ENCODE data around the gene MYMX. TPM values are rescaled to one million over a fixed set of nuclear protein-coding genes. Genes with fewer than 3 reads are reported as not detected.
A peak's percentile ranks its signal among the peaks of the same experiment; 100 is the strongest.

MYMX gene
- total and polyA plus RNA-seq, 7 experiments from 2014 or later = not detected

DNA sequence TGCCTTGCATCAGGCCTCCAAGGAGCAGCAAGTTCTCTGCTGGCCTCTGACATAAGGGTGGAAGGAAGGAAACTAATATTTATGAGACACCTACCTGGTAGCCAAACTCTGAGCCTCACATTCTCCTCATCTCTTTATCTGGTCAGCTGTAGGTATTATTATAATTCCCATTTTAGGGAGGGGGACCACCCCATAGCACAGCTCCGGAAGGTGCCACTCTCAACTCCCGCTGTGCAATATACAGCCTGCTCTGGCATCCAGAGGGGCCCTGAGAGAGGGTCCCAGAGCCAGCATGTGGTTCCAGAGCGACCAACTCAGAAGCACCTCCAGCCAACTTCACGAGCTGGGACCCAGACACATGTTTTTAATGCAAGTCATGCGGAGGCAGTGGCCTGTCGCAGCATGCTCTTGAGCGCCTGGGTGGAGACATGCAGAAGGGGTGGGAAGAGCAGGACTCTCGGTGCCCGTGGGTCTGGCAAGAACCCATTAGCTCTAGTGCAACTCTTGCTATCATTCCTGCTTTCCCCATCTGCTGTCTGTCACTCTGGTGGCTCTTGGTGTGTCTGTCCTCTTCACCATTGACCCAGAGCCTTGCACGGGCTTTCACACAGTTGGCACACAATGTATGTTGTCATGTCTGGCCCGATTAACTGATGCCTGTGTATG is 15.0 kb upstream of the MYMX start:
- Histone ChIP-seq H3K4me3 (ENCODE audit: low read length) (no peak overlapping the region), H3K27me3 (ENCODE audit: control insufficient read depth in 2 of 2, insufficient read depth in 2 of 2, low read length in 2 of 2) (no peaks in the 10 kb centered on the region), H3K4me1 (ENCODE audit: control insufficient read depth in 2 of 2, insufficient read depth in 2 of 2, low read length in 2 of 2) (no peaks in the 10 kb centered on the region), H3K9me3 (ENCODE audit: control insufficient read depth in 2 of 3, low read length in 3 of 3) (no peaks in the 10 kb centered on the region), H3K36me3 (ENCODE audit: control insufficient read depth in 2 of 3, insufficient read depth in 3 of 3, low read length in 3 of 3) (no peaks in the 10 kb centered on the region), H3K27ac (ENCODE audit: low read depth, low read length) (no peak overlapping the region)
- no peaks in the 10 kb centered on the region for H3K9me3 Mint-ChIP-seq
- ATAC-seq (no peak), DNase-seq (no peak)
- intact Hi-C loops (cut with micrococcal nuclease) = no loop called here
- H3K36me3 Mint-ChIP-seq = no peaks in the 10 kb centered on the region
- peaks cover 0 to 2% (median 0%) of the 10 kb centered on the region in 7 donors for H3K4me1 Mint-ChIP-seq
- ChIA-PET POLR2A (no interaction called here), CTCF (no interaction called here)
- H3K4me3 Mint-ChIP-seq = no peak overlapping the region
- H3K27me3 Mint-ChIP-seq = peaks cover 0 to 17% (median 5%) of the 10 kb centered on the region in 5 donors
- H3K27ac Mint-ChIP-seq = no peak overlapping the region

DNA sequence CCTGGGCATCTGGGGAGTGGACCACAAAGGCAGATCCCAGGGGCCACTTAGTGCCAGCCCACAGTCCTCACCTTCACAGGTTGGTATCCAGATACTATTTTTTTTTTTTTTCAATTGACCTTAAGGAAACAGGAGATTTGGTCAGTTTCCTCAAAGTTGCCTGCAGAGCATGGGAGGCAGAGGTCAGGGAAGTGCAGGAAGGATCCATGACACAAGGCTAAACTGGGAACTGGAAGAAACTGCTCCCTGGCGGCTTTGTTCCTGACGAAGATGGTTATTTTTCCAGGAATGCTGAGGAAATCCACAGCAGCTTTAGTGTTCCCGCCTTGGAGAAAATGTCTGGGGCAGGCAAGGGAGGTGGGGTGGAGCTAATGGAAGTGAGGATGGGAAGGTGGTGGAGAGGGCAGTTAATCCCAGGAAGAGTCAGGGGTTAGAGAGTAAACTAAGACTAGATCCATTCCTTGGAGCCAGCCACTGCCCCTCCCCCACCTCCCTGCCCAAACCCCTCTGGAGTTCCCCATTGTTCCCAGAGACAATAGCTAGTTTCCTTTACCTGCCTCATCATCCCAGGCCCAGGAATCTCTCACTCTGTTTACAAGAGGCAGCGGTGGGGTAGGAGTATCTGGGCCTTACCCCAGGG is 14.3 kb upstream of the MYMX start:
- no peaks in the 10 kb centered on the region for H3K4me1 ChIP-seq (ENCODE audit: control insufficient read depth in 2 of 2, insufficient read depth in 2 of 2, low read length in 2 of 2)
- no peaks in the 10 kb centered on the region for H3K27me3 ChIP-seq (ENCODE audit: control insufficient read depth in 2 of 2, insufficient read depth in 2 of 2, low read length in 2 of 2)
- H3K36me3 ChIP-seq (ENCODE audit: control insufficient read depth in 2 of 3, insufficient read depth in 3 of 3, low read length in 3 of 3) = no peaks in the 10 kb centered on the region
- ATAC-seq (no peak), DNase-seq (no peak)
- ChIA-PET POLR2A (no interaction called here), CTCF (no interaction called here)
- H3K9me3 Mint-ChIP-seq = no peaks in the 10 kb centered on the region
- H3K4me1 Mint-ChIP-seq = peaks cover 0 to 2% (median 0%) of the 10 kb centered on the region in 7 donors
- no peak overlapping the region for H3K27ac ChIP-seq (ENCODE audit: low read depth, low read length)
- peaks cover 0 to 17% (median 5%) of the 10 kb centered on the region in 5 donors for H3K27me3 Mint-ChIP-seq
- H3K27ac Mint-ChIP-seq = peak overlapping the region in 1 of 9 donors; percentile 62
- intact Hi-C loops (cut with micrococcal nuclease) = no loop called here
- no peaks in the 10 kb centered on the region for H3K36me3 Mint-ChIP-seq
- no peaks in the 10 kb centered on the region for H3K9me3 ChIP-seq (ENCODE audit: control insufficient read depth in 2 of 3, low read length in 3 of 3)
- H3K4me3 Mint-ChIP-seq = no peak overlapping the region
- H3K4me3 ChIP-seq (ENCODE audit: low read length) = no peak overlapping the region

DNA sequence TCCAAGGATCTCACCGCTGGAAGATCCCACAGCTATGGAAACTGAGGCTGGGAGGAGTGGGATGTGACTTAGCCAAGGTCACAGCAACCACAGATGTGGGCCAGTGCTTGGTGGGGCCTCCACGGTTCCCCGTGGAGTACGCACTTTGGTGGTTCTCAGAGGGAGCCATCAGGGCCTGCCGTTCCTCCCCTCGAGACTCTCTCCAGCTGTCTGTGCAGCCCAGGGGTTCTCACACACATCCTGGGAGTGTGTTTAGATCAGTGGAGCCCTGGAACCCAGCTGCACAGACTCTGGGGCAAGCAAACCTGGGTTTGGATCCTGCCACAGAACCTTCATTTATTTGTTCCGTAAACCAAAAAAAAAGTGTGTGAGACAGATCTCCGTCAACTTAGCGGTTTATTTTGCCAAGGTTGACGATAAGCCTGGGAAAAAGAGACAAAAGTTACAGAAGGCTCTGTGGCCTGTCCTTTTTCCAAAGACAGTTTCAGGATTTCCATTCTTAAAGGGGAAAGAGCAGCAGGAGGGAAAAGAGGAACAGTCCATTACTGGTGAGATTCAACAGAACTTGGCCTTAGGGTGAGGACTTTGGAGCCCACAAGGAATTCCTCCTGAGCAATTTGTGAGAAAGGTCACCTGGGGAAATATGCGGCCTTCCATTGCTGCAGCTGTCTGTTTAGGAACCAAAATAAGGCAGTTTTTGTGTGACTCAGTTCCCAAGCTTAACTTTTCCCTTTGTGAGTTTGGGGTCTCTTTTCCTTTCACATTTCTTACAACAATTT is 13.6 kb upstream of the MYMX start:
- POLR2A ChIA-PET = no interaction called here
- H3K9me3 Mint-ChIP-seq = no peaks in the 10 kb centered on the region

DNA sequence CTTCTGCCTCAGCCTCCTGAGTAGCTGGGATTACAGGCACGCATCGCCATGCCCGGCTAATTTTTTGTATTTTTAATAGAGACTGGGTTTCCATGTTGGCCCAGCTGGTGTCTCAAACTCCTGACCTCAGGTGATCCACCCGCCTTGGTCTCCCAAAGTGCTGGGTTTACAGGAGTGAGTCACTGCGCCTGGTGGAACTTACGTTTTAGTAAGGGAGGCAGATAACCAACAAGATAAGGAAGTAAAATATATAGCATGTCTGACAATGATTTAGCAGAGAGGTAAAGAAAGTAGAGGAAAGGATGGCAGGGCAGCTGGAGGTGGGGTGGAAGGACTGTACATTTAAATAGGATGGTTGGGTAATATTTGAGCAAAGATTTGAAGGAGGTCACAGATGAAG is 12.8 kb upstream of the MYMX start:
- POLR2A ChIA-PET = no interaction called here
- intact Hi-C loops (cut with micrococcal nuclease) = no loop called here
- no peaks in the 10 kb centered on the region for H3K36me3 Mint-ChIP-seq

More for the DNA sequence above, 13.6 kb upstream of the MYMX start:
- Histone ChIP-seq H3K36me3 (ENCODE audit: control insufficient read depth in 2 of 3, insufficient read depth in 3 of 3, low read length in 3 of 3) (no peaks in the 10 kb centered on the region), H3K4me1 (ENCODE audit: control insufficient read depth in 2 of 2, insufficient read depth in 2 of 2, low read length in 2 of 2) (no peaks in the 10 kb centered on the region), H3K4me3 (ENCODE audit: low read length) (no peak overlapping the region), H3K27ac (ENCODE audit: low read depth, low read length) (no peak overlapping the region), H3K9me3 (ENCODE audit: control insufficient read depth in 2 of 3, low read length in 3 of 3) (no peaks in the 10 kb centered on the region), H3K27me3 (ENCODE audit: control insufficient read depth in 2 of 2, insufficient read depth in 2 of 2, low read length in 2 of 2) (no peaks in the 10 kb centered on the region)
- ATAC-seq = no peak
- Mint-ChIP-seq H3K4me3 (no peak overlapping the region), H3K4me1 (peaks cover 0 to 2% (median 0%) of the 10 kb centered on the region in 7 donors), H3K27me3 (peaks cover 0 to 21% (median 7%) of the 10 kb centered on the region in 5 donors), H3K36me3 (no peaks in the 10 kb centered on the region), H3K27ac (no peak overlapping the region)
- DNase-seq = no peak
- CTCF ChIA-PET = no interaction called here
- intact Hi-C loops (cut with micrococcal nuclease) = no loop called here

DNA sequence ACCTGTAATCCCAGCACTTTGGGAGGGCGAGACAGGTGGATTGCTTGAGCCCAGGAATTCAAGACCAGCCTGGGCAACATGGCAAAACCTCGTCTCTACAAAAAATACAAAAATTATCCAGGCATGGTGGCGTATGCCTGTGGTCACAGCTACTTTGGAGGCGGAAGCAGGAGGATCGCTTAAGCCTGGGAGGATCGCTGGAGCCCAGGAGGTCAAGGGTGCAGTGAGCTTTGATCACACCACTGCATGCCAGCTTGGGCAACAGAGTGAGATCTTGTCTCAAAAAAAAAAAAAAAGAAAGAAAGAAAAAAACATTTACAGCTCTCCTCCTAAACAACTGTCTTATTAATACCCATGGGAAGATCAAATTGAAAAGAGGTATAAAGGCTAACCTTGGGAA is 8.8 kb upstream of the MYMX start:
- ChIA-PET POLR2A (no interaction called here), CTCF (no interaction called here)
- Histone ChIP-seq H3K36me3 (ENCODE audit: control insufficient read depth in 2 of 3, insufficient read depth in 3 of 3, low read length in 3 of 3) (no peaks in the 10 kb centered on the region), H3K27me3 (ENCODE audit: control insufficient read depth in 2 of 2, insufficient read depth in 2 of 2, low read length in 2 of 2) (no peaks in the 10 kb centered on the region), H3K4me1 (ENCODE audit: control insufficient read depth in 2 of 2, insufficient read depth in 2 of 2, low read length in 2 of 2) (no peaks in the 10 kb centered on the region), H3K4me3 (ENCODE audit: low read length) (no peak overlapping the region), H3K9me3 (ENCODE audit: control insufficient read depth in 2 of 3, low read length in 3 of 3) (no peaks in the 10 kb centered on the region), H3K27ac (ENCODE audit: low read depth, low read length) (no peak overlapping the region)
- Mint-ChIP-seq H3K4me3 (no peak overlapping the region), H3K9me3 (no peaks in the 10 kb centered on the region), H3K27ac (no peak overlapping the region), H3K36me3 (no peaks in the 10 kb centered on the region), H3K27me3 (peaks cover 0 to 30% (median 9%) of the 10 kb centered on the region in 5 donors), H3K4me1 (peaks cover 0 to 4% (median 0%) of the 10 kb centered on the region in 7 donors)
- intact Hi-C loops (cut with micrococcal nuclease) = no loop called here
- no peak for DNase-seq
- ATAC-seq = no peak

More for the DNA sequence above, 12.8 kb upstream of the MYMX start:
- no peak for ATAC-seq
- Mint-ChIP-seq H3K9me3 (no peaks in the 10 kb centered on the region), H3K27ac (no peak overlapping the region), H3K4me1 (peaks cover 0 to 2% (median 0%) of the 10 kb centered on the region in 7 donors), H3K4me3 (no peak overlapping the region), H3K27me3 (peaks cover 0 to 23% (median 7%) of the 10 kb centered on the region in 5 donors)
- no peaks in the 10 kb centered on the region for H3K27me3 ChIP-seq (ENCODE audit: control insufficient read depth in 2 of 2, insufficient read depth in 2 of 2, low read length in 2 of 2)
- H3K27ac ChIP-seq (ENCODE audit: low read depth, low read length) = no peak overlapping the region
- no peaks in the 10 kb centered on the region for H3K4me1 ChIP-seq (ENCODE audit: control insufficient read depth in 2 of 2, insufficient read depth in 2 of 2, low read length in 2 of 2)
- H3K9me3 ChIP-seq (ENCODE audit: control insufficient read depth in 2 of 3, low read length in 3 of 3) = no peaks in the 10 kb centered on the region
- no peak overlapping the region for H3K4me3 ChIP-seq (ENCODE audit: low read length)
- DNase-seq = no peak
- CTCF ChIA-PET = no interaction called here
- H3K36me3 ChIP-seq (ENCODE audit: control insufficient read depth in 2 of 3, insufficient read depth in 3 of 3, low read length in 3 of 3) = no peaks in the 10 kb centered on the region

- Mint-ChIP-seq H3K4me3 (no peak overlapping the region), H3K9me3 (no peaks in the 10 kb centered on the region), H3K4me1 (peaks cover 0 to 4% (median 0%) of the 10 kb centered on the region in 7 donors), H3K27me3 (peaks cover 0 to 30% (median 9%) of the 10 kb centered on the region in 5 donors), H3K27ac (no peak overlapping the region), H3K36me3 (no peaks in the 10 kb centered on the region)
- ChIA-PET CTCF (no interaction called here), POLR2A (no interaction called here)
- Histone ChIP-seq H3K27ac (ENCODE audit: low read depth, low read length) (no peak overlapping the region), H3K4me3 (ENCODE audit: low read length) (no peak overlapping the region), H3K27me3 (ENCODE audit: control insufficient read depth in 2 of 2, insufficient read depth in 2 of 2, low read length in 2 of 2) (no peaks in the 10 kb centered on the region), H3K36me3 (ENCODE audit: control insufficient read depth in 2 of 3, insufficient read depth in 3 of 3, low read length in 3 of 3) (no peaks in the 10 kb centered on the region), H3K9me3 (ENCODE audit: control insufficient read depth in 2 of 3, low read length in 3 of 3) (no peaks in the 10 kb centered on the region), H3K4me1 (ENCODE audit: control insufficient read depth in 2 of 2, insufficient read depth in 2 of 2, low read length in 2 of 2) (no peaks in the 10 kb centered on the region)
- DNase-seq (no peak), ATAC-seq (no peak)
- intact Hi-C loops (cut with micrococcal nuclease) = no loop called here
Measured at GRCh38 chr6:44211284-44211683, 5.4 kb upstream of the MYMX start.

All from naive thymus-derived CD4-positive, alpha-beta T cell (primary cell).